Measurements from ENCODE around the gene NRP2. TPM values are rescaled to one million over a fixed set of nuclear protein-coding genes. Genes with fewer than 3 reads are reported as not detected.

NRP2 gene
- total and polyA plus RNA-seq, 2 of the 13 experiments (the other 11 are each of a cell fraction or from before 2014, with no cell fraction given): 0.65 to 1.4 TPM

GRCh38 chr2:205811387-205811786 is 129.1 kb downstream of the NRP2 start:
- Histone ChIP-seq H2AFZ (ENCODE audit: low read length) (no peak overlapping the region), H3K4me1 (ENCODE audit: insufficient read depth, low read length) (peaks cover 9% of the 10 kb centered on the region), H3K27ac (ENCODE audit: extremely low read length, insufficient read depth, low read length) (no peak overlapping the region), H4K20me1 (ENCODE audit: insufficient read depth, low read length) (no peaks in the 10 kb centered on the region), H3K79me2 (ENCODE audit: insufficient read depth, low read length) (no peaks in the 10 kb centered on the region), H3K36me3 (replicated peaks in 1 of 2; ENCODE audit: control insufficient read depth in 1 of 2, insufficient read depth in 2 of 2, low read length in 2 of 2) (no peaks in the 10 kb centered on the region), H3K4me3 (replicated peaks in 1 of 3; ENCODE audit: insufficient read depth in 1 of 3, low read depth in 2 of 3, low read length in 3 of 3) (no peak overlapping the region), H3K27me3 (ENCODE audit: control insufficient read depth in 1 of 2, insufficient read depth in 2 of 2, low read length in 2 of 2) (peaks cover 3 to 23% of the 10 kb centered on the region in 2 experiments; a peak in 3 of 5 replicates), H3K4me2 (ENCODE audit: low read depth, low read length) (no peak overlapping the region), H3K9me3 (ENCODE audit: low read length) (no peaks in the 10 kb centered on the region), H3K9ac (ENCODE audit: insufficient read depth, low read depth, low read length) (no peak overlapping the region)
- in situ Hi-C loops (cut with HindIII; ENCODE audit: extremely low pct_ligation_motif_present, low pct_unique_long_range_greater_than_20kb): loop anchor here (5.0 kb wide), 1 partner anchor 34 kb away; no protein-coding TSS in a partner anchor
- DNase-seq (ENCODE audit: low spot score): no peak
- intact Hi-C loops (cut with micrococcal nuclease; ENCODE audit: unreplicated experiment): no loop called here
- ATAC-seq: no peak
- ChIA-PET CTCF (ENCODE audit: low intra/inter-chr PET ratio, low total read pairs) (interaction anchor here (1.3 kb wide), 1 partner anchor 35 kb away, joined by 4 read pairs; no protein-coding TSS in a partner anchor), POLR2A (no interaction called here)
- BruUV-seq (replicated peaks): no TSS peak
- no peak for FAIRE-seq
- TF ChIP-seq TFDP1 (CRISPR knock-in tag; IDR thresholded peaks at IDR 0.05; ENCODE audit: borderline replicate concordance) (no peak), SMC3 (IDR thresholded peaks at IDR 0.05; ENCODE audit: low read length) (no peak), EZH2 (conservative IDR thresholded peaks at IDR 0.05; ENCODE audit: low read depth, low read length) (no peak), CREBL2 (CRISPR knock-in tag; IDR thresholded peaks at IDR 0.05; ENCODE audit: borderline replicate concordance) (no peak), ZSCAN25 (CRISPR knock-in tag; IDR thresholded peaks at IDR 0.05) (no peak), MYPOP (CRISPR knock-in tag; IDR thresholded peaks at IDR 0.05) (no peak), POGZ (CRISPR knock-in tag; IDR thresholded peaks at IDR 0.05) (no peak), NPAS2 (CRISPR knock-in tag; IDR thresholded peaks at IDR 0.05; ENCODE audit: borderline replicate concordance) (no peak)
- WGBS (ENCODE audit: low lambda C conversion rate): 100% methylated on average over 1 of the region's 1 CpG
